IMR-90 (cell line): ENCODE data around the gene LMOD2. TPM values are rescaled to one million over a fixed set of nuclear protein-coding genes. Genes with fewer than 3 reads are reported as not detected.

Experiments
- ATAC-seq: fragments of 200-7000 bp; cut with Tn5 transposase; 2 replicates; pipeline ENCODE4 v1.9.1; 2020; ENCODE audit warnings: low read depth, mild to moderate bottlenecking, moderate library complexity
- BruUV-seq: library from RNA; stranded (reverse); fragments of 400-500 nt; replicated peaks from 2 replicates; lab custom pipeline; 2021; lab: Mats Ljungman, UMichigan
- CTCF ChIA-PET: fragments of 300-600 bp; formaldehyde crosslinking; extraction: SDS; loops from one replicate; lab custom pipeline; 2021; ENCODE audit warnings: antibody characterized with exemption; lab: Yijun Ruan, JAX
- POLR2A ChIA-PET: fragments of 300-600 bp; sonication (Branson Sonifier 250); formaldehyde crosslinking; loops from one replicate; lab custom pipeline; 2022; ENCODE audit warnings: antibody characterized with exemption; ENCODE audit not compliant: unreplicated experiment; lab: Charles Lee
- DNase-seq: peaks from one replicate; pipeline ENCODE4 v3.0.0; 2013
- H2AFZ ChIP-seq: replicated peaks from 2 replicates; pipeline ENCODE3; 2013; ENCODE audit warnings: low read length, mild to moderate bottlenecking; ENCODE audit not compliant: poor library complexity
- H2AK5ac ChIP-seq: 2 replicates; pipeline ENCODE4 v1.6.1; 2013; ENCODE audit warnings: low read depth, low read length, inconsistent platforms
- H2AK9ac ChIP-seq: replicated peaks from 2 replicates; pipeline ENCODE3; 2013; ENCODE audit warnings: mild to moderate bottlenecking, low read depth, low read length, moderate library complexity; ENCODE audit not compliant: poor library complexity
- H2BK120ac ChIP-seq: 2 replicates; pipeline ENCODE4 v1.6.1; 2013; ENCODE audit warnings: low read depth, low read length, inconsistent platforms
- H2BK15ac ChIP-seq: 3 replicates; pipeline ENCODE4 v1.6.1; 2013; ENCODE audit warnings: low read depth, low read length, inconsistent platforms
- H2BK20ac ChIP-seq: 2 replicates; pipeline ENCODE4 v1.6.1; 2013; ENCODE audit warnings: low read depth, mild to moderate bottlenecking, inconsistent platforms, low read length, moderate library complexity
- H2BK5ac ChIP-seq: 2 replicates; pipeline ENCODE4 v1.6.1; 2013; ENCODE audit warnings: mild to moderate bottlenecking, low read depth, low read length, inconsistent platforms; ENCODE audit not compliant: poor library complexity, severe bottlenecking
- H3K14ac ChIP-seq: replicated peaks from 2 replicates; pipeline ENCODE4 v1.6.1; 2013; ENCODE audit warnings: low read depth, low read length, inconsistent platforms
- H3K18ac ChIP-seq: 2 replicates; pipeline ENCODE4 v1.6.1; 2013; ENCODE audit warnings: low read depth, low read length, control low read depth
- H3K23ac ChIP-seq: 2 replicates; pipeline ENCODE4 v1.6.1; 2013; ENCODE audit warnings: low read depth, low read length, inconsistent platforms
- H3K27ac ChIP-seq: 2 replicates; pipeline ENCODE4 v1.5.1; 2013; ENCODE audit warnings: mild to moderate bottlenecking, control low read depth, low read length; ENCODE audit not compliant: insufficient read depth
- H3K27me3 ChIP-seq: 2 replicates; pipeline ENCODE4 v1.6.1; 2013; ENCODE audit warnings: low read length; ENCODE audit not compliant: control insufficient read depth, insufficient read depth
- H3K36me3 ChIP-seq: 2 replicates; pipeline ENCODE4 v1.6.1; 2013; ENCODE audit warnings: low read length, mixed read lengths; ENCODE audit not compliant: control insufficient read depth, insufficient read depth
- H3K4ac ChIP-seq: 2 replicates; pipeline ENCODE4 v1.6.1; 2013; ENCODE audit warnings: low read depth, low read length, inconsistent platforms
- H3K4me1 ChIP-seq: 2 replicates; pipeline ENCODE4 v1.6.1; 2013; ENCODE audit warnings: low read length, mixed read lengths; ENCODE audit not compliant: control insufficient read depth, insufficient read depth
- H3K4me2 ChIP-seq: 2 replicates; pipeline ENCODE4 v1.6.1; 2013; ENCODE audit warnings: low read depth, mild to moderate bottlenecking, control low read depth, low read length, moderate library complexity
- H3K4me3 ChIP-seq: 2 replicates; pipeline ENCODE4 v1.5.1; 2013; ENCODE audit warnings: low read depth, mild to moderate bottlenecking, control low read depth, low read length, moderate library complexity; ENCODE audit not compliant: insufficient read depth
- H3K56ac ChIP-seq: 2 replicates; pipeline ENCODE4 v1.6.1; 2013; ENCODE audit warnings: low read length, inconsistent platforms; ENCODE audit not compliant: insufficient read depth; ENCODE audit errors: extremely low read depth
- H3K79me1 ChIP-seq, 2 experiments: 2 replicates each; pipeline ENCODE4 v1.6.1; 2013; ENCODE audit warnings: low read length in 2 of 2, inconsistent platforms in 1 of 2, low read depth in 1 of 2
- H3K9ac ChIP-seq: 2 replicates; pipeline ENCODE4 v1.6.1; 2013; ENCODE audit warnings: low read depth, low read length, control low read depth
- H3K9me1 ChIP-seq: 2 replicates; pipeline ENCODE4 v1.6.1; 2013; ENCODE audit warnings: low read length, inconsistent platforms; ENCODE audit not compliant: insufficient read depth
- H3K9me3 ChIP-seq: 2 replicates; pipeline ENCODE4 v1.6.1; 2013; ENCODE audit warnings: low read length; ENCODE audit not compliant: control insufficient read depth, insufficient read depth
- H4K20me1 ChIP-seq: 2 replicates; pipeline ENCODE4 v1.6.1; 2013; ENCODE audit warnings: low read length, inconsistent platforms; ENCODE audit not compliant: insufficient read depth
- H4K5ac ChIP-seq: 2 replicates; pipeline ENCODE4 v1.6.1; 2013; ENCODE audit warnings: mild to moderate bottlenecking, low read depth, low read length, control low read depth
- H4K8ac ChIP-seq, 2 experiments: 2 replicates each; pipeline ENCODE4 v1.6.1; 2013; ENCODE audit warnings: low read depth in 2 of 2, low read length in 2 of 2, control low read depth in 1 of 2, inconsistent platforms in 1 of 2
- H4K91ac ChIP-seq: 2 replicates; pipeline ENCODE4 v1.6.1; 2013; ENCODE audit warnings: low read depth, low read length, inconsistent platforms; ENCODE audit not compliant: insufficient read depth
- CHD1 ChIP-seq: IDR thresholded peaks from 2 replicates; pipeline ENCODE4 v1.6.1; 2012; ENCODE audit warnings: low read depth, low read length, improper control_type of control experiment
- MAFK ChIP-seq: IDR thresholded peaks from 2 replicates; pipeline ENCODE4 v1.6.1; 2012; ENCODE audit warnings: low read depth, low read length, improper control_type of control experiment
- MAZ ChIP-seq: IDR thresholded peaks from 2 replicates; pipeline ENCODE4 v1.6.1; 2012; ENCODE audit warnings: low read depth, mild to moderate bottlenecking, low read length, improper control_type of control experiment, moderate library complexity, borderline replicate concordance
- MXI1 ChIP-seq: IDR thresholded peaks from 2 replicates; pipeline ENCODE4 v1.6.1; 2012; ENCODE audit warnings: low read depth, mild to moderate bottlenecking, low read length, moderate library complexity, borderline replicate concordance
- NFE2L2 ChIP-seq: fragments of 150-350 bp; IDR thresholded peaks from 2 replicates; pipeline ENCODE4 v1.6.1; 2016; ENCODE audit warnings: low read depth, mild to moderate bottlenecking, low read length
- POLR2A ChIP-seq: IDR thresholded peaks from 2 replicates; pipeline ENCODE4 v1.6.1; 2012; ENCODE audit warnings: mild to moderate bottlenecking, low read depth, low read length
- RAD21 ChIP-seq: IDR thresholded peaks from 2 replicates; pipeline ENCODE4 v1.6.1; 2012; ENCODE audit warnings: low read length, improper control_type of control experiment
- RCOR1 ChIP-seq: IDR thresholded peaks from 2 replicates; pipeline ENCODE4 v1.6.1; 2012; ENCODE audit warnings: mild to moderate bottlenecking, low read length, improper control_type of control experiment; ENCODE audit not compliant: insufficient replicate concordance
- RFX5 ChIP-seq: IDR thresholded peaks from 2 replicates; pipeline ENCODE4 v1.8.0; 2012; ENCODE audit warnings: low read depth, mild to moderate bottlenecking, low read length, moderate library complexity
- WGBS, 2 experiments: methylation state at CpG; one replicate each; pipeline versions ENCODE4 v1.1.5 to v1.1.7; 2013; ENCODE audit warnings: missing lambda C conversion rate in 2 of 2; ENCODE audit not compliant: insufficient read length in 1 of 2; ENCODE audit errors: extremely low coverage in 2 of 2; 5-methylcytosine and 5-hydroxymethylcytosine counted together
- dilution Hi-C: fragments of 300-500 bp; cut with HindIII; formaldehyde crosslinking; loops from one replicate; pipeline ENCODE4 v1.14.3; 2018; ENCODE audit warnings: low sequenced_read_pairs; ENCODE audit not compliant: unreplicated experiment
- in situ Hi-C: fragments of 300-500 bp; cut with MboI; formaldehyde crosslinking; loops from 3 replicates; pipeline ENCODE4 v1.14.3; 2019; ENCODE audit warnings: low sequenced_read_pairs, inconsistent platforms, mixed read lengths
- intact Hi-C: fragments of 100-400 bp; cut with micrococcal nuclease; formaldehyde crosslinking; loops from 2 replicates; pipeline ENCODE4 v1.10.0; 2022
- polyA plus RNA-seq, 3 experiments: library from polyadenylated mRNA; depleted of rRNA; stranded (reverse); fragments of >200 nt; gene quantifications; 2 replicates each; pipeline ENCODE4 v1.2.3, GENCODE V29; 2012; ENCODE audit warnings: low replicate concordance in 1 of 3
- total RNA-seq: library from RNA; depleted of rRNA; stranded (reverse); fragments of >200 nt; gene quantifications from 2 replicates; pipeline ENCODE4 v1.2.3, GENCODE V29; 2012
- TF ChIP-seq, protein P1 (sequence below): fragments of 150-350 bp; IDR thresholded peaks from 2 replicates; pipeline ENCODE4 v1.6.1; 2016; ENCODE audit warnings: low read depth, mild to moderate bottlenecking, low read length, moderate library complexity, borderline replicate concordance
- TF ChIP-seq, protein P2 (sequence below): conservative IDR thresholded peaks from 2 replicates; pipeline ENCODE4 v1.5.1; 2012; ENCODE audit warnings: mild to moderate bottlenecking, low read depth, low read length, improper control_type of control experiment
- TF ChIP-seq, protein P3 (sequence below): fragments of 150-350 bp; IDR thresholded peaks from 2 replicates; pipeline ENCODE4 v1.6.1; 2017; ENCODE audit warnings: mild to moderate bottlenecking, antibody characterized with exemption, low read length, low read depth

LMOD2 gene
- total and polyA plus RNA-seq, 2 of the 4 experiments (the other 2 are of a cell fraction), result not detected

DNA sequence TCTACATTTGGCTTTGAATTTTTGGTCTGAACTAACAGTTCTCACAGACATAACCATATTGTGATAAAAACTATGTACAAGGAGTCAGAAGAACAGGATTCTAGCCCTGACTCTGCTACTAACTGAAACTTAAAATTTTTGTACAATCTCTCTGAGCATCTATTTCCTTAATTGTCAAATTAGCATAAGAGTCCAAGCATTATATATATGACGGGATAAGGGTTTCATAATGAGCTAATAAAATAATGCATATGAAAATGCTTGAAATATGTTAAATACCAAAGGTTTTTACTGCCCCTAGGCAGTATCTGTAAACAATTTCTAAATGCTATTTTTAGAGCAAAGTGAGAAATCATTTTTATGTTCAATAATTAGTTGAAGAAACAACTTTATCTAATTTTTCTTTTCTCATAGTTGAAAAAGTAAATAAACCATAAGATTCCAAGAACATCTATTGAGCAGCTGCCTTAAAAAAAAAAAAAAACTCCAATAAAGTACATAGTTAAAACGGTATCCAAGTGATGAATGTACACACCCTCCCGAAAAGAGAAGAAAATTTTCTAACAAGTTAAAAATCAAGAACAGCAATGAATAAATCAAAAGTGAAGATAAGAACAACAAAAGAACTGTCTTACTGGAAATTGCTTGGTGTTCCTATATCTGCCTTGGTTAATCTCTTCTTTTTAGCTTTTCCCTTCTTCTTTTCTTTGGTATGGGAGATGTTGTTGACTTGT is 40.4 kb downstream of the LMOD2 start:
- no peak overlapping the region for H3K14ac ChIP-seq
- H3K79me1 ChIP-seq, result peaks cover 3 to 5% of the 10 kb centered on the region in 2 experiments; a peak in 1 of 4 replicates
- no peak overlapping the region for H4K5ac ChIP-seq
- H3K27ac ChIP-seq, result no peak overlapping the region
- no peak overlapping the region for H3K4me2 ChIP-seq
- no peak overlapping the region for H2BK15ac ChIP-seq
- no TSS peak for BruUV-seq
- H3K4me1 ChIP-seq, result no peaks in the 10 kb centered on the region
- no peak overlapping the region for H3K4me3 ChIP-seq
- H2BK5ac ChIP-seq, result no peak overlapping the region
- CTCF ChIA-PET, result interaction anchor here (0.6 kb wide), 1 partner anchor 103 kb away, joined by 3 read pairs; no protein-coding TSS in a partner anchor
- no peak for DNase-seq
- no peak overlapping the region for H2AK9ac ChIP-seq
- no peaks in the 10 kb centered on the region for H3K9me1 ChIP-seq
- H2BK120ac ChIP-seq, result no peak overlapping the region
- in situ Hi-C loops, result no loop called here
- POLR2A ChIA-PET, result no interaction called here
- no peak overlapping the region for H2BK20ac ChIP-seq
- dilution Hi-C loops, result no loop called here
- peaks cover 11% of the 10 kb centered on the region for H3K36me3 ChIP-seq
- no peak overlapping the region for H2AK5ac ChIP-seq
- H4K91ac ChIP-seq, result no peak overlapping the region
- no peaks in the 10 kb centered on the region for H3K9me3 ChIP-seq
- H4K20me1 ChIP-seq, result no peaks in the 10 kb centered on the region
- H3K56ac ChIP-seq, result no peak overlapping the region; the same call in 1 of the 2 replicates
- WGBS, 2 experiments, result no CpG with 5 or more reads among the region's 3 CpGs
- no peak overlapping the region for H3K4ac ChIP-seq
- ATAC-seq, result no peak
- no peaks in the 10 kb centered on the region for H3K27me3 ChIP-seq
- H2AFZ ChIP-seq, result no peak overlapping the region
- no peak overlapping the region for H3K23ac ChIP-seq
- intact Hi-C loops, result no loop called here
- TF ChIP-seq, protein P1, sequence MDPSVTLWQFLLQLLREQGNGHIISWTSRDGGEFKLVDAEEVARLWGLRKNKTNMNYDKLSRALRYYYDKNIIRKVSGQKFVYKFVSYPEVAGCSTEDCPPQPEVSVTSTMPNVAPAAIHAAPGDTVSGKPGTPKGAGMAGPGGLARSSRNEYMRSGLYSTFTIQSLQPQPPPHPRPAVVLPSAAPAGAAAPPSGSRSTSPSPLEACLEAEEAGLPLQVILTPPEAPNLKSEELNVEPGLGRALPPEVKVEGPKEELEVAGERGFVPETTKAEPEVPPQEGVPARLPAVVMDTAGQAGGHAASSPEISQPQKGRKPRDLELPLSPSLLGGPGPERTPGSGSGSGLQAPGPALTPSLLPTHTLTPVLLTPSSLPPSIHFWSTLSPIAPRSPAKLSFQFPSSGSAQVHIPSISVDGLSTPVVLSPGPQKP, result no peak
- TF ChIP-seq MAZ (no peak), NFE2L2 (no peak), POLR2A (no peak), RFX5 (no peak), MXI1 (no peak), RCOR1 (no peak), CHD1 (no peak), RAD21 (no peak), MAFK (no peak)
- TF ChIP-seq, protein P2, sequence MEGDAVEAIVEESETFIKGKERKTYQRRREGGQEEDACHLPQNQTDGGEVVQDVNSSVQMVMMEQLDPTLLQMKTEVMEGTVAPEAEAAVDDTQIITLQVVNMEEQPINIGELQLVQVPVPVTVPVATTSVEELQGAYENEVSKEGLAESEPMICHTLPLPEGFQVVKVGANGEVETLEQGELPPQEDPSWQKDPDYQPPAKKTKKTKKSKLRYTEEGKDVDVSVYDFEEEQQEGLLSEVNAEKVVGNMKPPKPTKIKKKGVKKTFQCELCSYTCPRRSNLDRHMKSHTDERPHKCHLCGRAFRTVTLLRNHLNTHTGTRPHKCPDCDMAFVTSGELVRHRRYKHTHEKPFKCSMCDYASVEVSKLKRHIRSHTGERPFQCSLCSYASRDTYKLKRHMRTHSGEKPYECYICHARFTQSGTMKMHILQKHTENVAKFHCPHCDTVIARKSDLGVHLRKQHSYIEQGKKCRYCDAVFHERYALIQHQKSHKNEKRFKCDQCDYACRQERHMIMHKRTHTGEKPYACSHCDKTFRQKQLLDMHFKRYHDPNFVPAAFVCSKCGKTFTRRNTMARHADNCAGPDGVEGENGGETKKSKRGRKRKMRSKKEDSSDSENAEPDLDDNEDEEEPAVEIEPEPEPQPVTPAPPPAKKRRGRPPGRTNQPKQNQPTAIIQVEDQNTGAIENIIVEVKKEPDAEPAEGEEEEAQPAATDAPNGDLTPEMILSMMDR, result no peak
- TF ChIP-seq, protein P3, sequence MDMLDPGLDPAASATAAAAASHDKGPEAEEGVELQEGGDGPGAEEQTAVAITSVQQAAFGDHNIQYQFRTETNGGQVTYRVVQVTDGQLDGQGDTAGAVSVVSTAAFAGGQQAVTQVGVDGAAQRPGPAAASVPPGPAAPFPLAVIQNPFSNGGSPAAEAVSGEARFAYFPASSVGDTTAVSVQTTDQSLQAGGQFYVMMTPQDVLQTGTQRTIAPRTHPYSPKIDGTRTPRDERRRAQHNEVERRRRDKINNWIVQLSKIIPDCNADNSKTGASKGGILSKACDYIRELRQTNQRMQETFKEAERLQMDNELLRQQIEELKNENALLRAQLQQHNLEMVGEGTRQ, result no peak
- no peak overlapping the region for H4K8ac ChIP-seq
- H3K9ac ChIP-seq, result no peak overlapping the region
- H3K18ac ChIP-seq, result no peak overlapping the region
